Epithelial cell of proximal tubule (primary cell): ENCODE data around the gene BLTP3B. TPM values are rescaled to one million over a fixed set of nuclear protein-coding genes. Genes with fewer than 3 reads are reported as not detected.

Experiments
- DNase-seq: peaks from one replicate; pipeline ENCODE4 v3.0.0-alpha.2; 2011; ENCODE audit warnings: low read depth
- H3K4me3 ChIP-seq: 2 replicates; pipeline ENCODE4 v1.5.1; 2011; ENCODE audit warnings: low read depth, mild to moderate bottlenecking, low read length
- total RNA-seq: library from RNA; depleted of rRNA; stranded (reverse); fragments of >200 nt; gene quantifications from 2 replicates; pipeline ENCODE4 v1.2.3, GENCODE V29; 2015
- TF ChIP-seq, protein P1 (sequence below): conservative IDR thresholded peaks from 2 replicates; pipeline ENCODE4 v1.5.1; 2012; ENCODE audit warnings: low read depth, mild to moderate bottlenecking, low read length

Gene BLTP3B
- total RNA-seq, 1 donor from 2014 or later: 10.0 TPM

DNA sequence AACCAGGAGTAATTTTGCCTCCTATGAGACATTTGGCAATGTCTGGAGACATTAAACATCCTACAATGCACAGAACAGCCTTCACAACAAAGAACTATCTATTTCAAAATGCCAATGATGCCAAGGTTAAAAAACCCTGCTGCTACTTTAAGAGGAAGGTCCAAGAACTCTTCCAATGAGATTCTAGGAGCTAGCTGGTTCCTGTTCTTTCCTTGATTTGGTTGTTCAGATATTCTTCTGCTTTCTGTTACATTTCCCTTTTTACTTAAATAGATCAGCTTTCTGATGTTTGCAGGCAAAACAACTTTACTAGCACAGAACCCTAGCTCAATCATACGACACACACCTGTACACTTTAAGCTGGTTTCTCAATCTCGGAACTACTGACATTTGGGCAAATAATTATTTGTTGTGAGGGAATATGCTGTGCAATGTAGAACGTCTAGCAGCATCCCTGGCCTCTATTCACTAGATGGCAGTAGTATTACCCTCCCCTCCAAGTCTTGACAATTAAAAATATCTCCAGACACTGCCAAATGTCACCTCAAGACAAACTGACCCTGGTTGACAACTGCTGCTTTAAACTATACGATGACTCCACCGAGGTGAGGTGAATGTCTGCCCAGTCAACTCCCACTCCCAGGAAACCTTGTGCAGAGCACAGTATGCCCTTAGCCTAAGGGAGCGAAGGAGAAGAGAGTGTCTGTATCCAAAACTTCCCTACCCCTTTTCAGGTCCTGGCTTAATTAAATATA lies 4.4 kb downstream of the BLTP3B start:
- no peak for DNase-seq
- H3K4me3 ChIP-seq: no peak overlapping the region
- TF ChIP-seq, protein P1, sequence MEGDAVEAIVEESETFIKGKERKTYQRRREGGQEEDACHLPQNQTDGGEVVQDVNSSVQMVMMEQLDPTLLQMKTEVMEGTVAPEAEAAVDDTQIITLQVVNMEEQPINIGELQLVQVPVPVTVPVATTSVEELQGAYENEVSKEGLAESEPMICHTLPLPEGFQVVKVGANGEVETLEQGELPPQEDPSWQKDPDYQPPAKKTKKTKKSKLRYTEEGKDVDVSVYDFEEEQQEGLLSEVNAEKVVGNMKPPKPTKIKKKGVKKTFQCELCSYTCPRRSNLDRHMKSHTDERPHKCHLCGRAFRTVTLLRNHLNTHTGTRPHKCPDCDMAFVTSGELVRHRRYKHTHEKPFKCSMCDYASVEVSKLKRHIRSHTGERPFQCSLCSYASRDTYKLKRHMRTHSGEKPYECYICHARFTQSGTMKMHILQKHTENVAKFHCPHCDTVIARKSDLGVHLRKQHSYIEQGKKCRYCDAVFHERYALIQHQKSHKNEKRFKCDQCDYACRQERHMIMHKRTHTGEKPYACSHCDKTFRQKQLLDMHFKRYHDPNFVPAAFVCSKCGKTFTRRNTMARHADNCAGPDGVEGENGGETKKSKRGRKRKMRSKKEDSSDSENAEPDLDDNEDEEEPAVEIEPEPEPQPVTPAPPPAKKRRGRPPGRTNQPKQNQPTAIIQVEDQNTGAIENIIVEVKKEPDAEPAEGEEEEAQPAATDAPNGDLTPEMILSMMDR: peak; percentile 53

DNA sequence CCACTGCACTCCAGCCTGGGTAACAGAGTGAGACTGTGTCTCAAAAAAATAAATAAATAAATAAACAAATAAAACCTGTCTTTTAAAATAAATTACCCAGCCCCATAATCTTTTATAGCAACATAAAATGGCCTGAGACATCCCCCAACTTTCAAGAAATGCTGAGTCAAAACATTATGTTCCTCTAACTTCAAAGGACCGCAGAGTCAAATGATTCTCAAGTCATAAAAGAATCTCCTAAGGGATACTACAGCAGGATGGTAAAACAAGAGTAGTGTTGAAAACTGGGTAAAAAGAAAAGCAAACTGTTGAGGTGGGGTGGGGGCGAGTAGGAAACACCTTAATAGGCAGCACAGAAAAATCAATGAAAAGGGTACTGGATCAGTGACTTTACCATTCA lies 9.5 kb downstream of the BLTP3B start:
- TF ChIP-seq, protein P1: no peak
- no peak for DNase-seq
- no peak overlapping the region for H3K4me3 ChIP-seq

DNA sequence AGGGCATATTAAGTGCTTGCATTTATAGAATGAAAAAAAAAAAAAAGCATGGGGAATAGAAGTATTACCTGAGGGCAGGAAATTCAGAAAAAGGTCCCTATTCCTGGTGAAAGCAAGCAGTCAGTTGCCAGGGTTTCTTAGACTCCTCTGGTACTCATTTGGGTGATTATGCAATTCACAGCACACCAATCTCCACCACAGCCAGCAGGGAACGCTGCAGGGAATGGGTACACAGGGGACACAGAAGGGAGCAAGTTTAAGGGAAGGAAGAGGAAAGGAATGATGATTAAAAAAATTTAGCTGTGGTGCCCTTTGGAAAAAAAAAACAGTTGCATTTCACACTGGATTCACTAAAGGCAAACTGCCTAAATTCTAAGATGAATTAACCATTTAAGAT lies 14.2 kb downstream of the BLTP3B start:
- TF ChIP-seq, protein P1: peak; percentile 67
- no peak for DNase-seq
- H3K4me3 ChIP-seq: no peak overlapping the region

DNA sequence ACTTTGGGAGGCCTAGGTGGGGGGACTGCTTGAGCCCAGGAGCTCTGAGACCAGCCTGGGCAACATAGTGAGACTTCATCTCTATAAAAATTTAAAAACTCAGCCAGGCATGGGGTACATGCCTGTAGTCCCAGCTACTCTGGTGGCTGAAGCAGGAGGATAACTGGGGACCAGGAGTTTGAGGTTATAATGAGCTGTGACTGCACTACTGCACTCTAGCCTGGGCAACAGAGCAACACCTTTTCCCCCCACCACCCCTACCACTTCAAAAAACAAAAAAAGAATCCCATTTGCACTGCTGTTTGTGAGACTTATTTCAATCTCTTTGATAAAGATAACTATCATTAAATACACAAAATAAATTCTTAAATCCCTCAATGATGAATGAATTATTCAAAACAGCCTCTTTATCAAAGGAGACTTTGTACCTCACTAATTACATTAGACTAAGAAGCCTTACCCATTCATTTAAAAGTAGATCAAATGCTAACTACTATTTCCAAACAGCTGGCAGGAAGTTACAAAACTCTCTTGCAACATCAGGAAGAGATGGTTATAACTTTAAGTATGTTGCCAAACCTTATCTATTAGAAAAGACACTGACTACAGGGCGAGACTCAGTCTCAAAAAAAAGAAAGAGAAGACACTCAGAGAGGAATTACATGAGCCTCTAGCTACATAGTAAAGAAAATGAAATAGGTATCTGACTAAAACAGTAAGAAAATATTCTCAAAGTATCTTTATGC lies 14.7 kb downstream of the BLTP3B start:
- TF ChIP-seq, protein P1: no peak
- H3K4me3 ChIP-seq: no peak overlapping the region
- DNase-seq: no peak

DNA sequence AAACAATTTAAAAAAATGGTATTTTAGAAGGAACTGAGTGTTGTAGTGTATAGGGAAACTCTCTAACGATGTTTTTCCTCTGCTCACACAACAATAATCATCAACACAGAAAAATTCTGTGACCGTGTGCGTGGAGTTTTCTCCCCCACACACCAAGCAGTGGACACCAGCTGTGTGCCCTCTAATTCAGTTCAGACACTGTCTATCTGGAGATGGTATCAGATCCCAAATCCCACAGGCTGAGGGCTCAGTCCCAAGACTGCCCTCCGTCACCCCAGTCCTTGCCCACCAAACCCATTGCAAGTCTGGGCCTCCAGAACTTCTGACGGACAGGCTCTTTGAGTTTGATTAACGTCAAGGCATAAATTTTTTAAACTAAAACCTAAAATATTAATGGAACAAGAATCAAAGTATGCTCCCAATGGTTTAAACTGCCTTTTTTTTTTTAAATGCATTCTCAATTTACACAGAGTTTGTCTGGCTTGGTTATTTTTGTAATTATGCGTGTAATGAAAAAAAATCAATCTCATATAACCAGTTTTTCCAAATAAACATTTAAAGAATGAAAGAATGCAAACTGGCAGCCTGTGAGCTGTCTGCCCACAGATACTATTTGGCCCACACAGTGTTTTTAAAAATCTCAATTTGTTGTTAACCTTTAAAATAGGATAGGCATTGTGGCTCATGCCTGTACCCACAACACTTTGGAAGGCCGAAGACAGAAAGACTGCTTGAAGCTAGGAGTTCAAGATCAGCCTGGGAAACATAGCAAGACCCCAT lies 19.2 kb downstream of the BLTP3B start:
- TF ChIP-seq, protein P1: no peak
- H3K4me3 ChIP-seq: no peak overlapping the region
- no peak for DNase-seq

DNA sequence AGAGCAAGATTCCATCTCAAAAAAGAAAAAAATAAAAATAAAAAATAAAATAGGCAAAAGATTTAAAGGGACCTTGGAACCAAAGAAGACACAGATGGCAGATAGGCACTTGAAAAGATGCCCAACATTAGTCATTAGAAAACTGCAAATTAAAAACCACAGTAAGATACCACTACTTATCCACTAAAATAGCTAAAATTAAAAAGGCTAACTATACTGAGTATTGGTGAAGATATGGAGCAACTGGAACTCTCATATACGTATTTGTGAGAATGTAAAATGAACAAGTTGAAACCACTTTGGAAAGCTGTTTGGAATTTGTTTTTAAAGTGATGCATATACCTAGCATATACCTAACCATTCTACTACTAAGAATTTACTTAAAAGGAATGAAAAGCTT lies 22.3 kb downstream of the BLTP3B start:
- no peak overlapping the region for H3K4me3 ChIP-seq
- TF ChIP-seq, protein P1: no peak
- no peak for DNase-seq
